SKM-1 treated with dmso at 0.1 percent for 144 hours (cell line): ENCODE data around the gene ALDH2.
"Not testable (repeated sequence)": the region's sequence is repeated elsewhere in the genome, so short reads cannot be mapped to it uniquely, and the experiment has no call there.

Experiments used
- DNase-seq: peaks from one replicate; lab custom pipeline; 2025; ENCODE audit not compliant: unreplicated experiment; lab: John Stamatoyannopoulos, UW

ALDH2 gene

GRCh38 chr12:111766608-111767361 lies at the start of gene ALDH2:
Gene ALDH2 (plus strand): TSS chr12:111766933. CDS start chr12:111766983, 50 bp downstream.
- no peak for DNase-seq

GRCh38 chr12:111719316-111719715 lies 47.4 kb upstream of the ALDH2 start:
- not testable (repeated sequence) for DNase-seq

- DNase-seq = no peak
Measured at GRCh38 chr12:111720457-111720856, 46.3 kb upstream of the ALDH2 start.

- not testable (repeated sequence) for DNase-seq
Measured at GRCh38 chr12:111723646-111724360, 42.9 kb upstream of the ALDH2 start.

GRCh38 chr12:111728795-111729194 lies 37.9 kb upstream of the ALDH2 start:
- DNase-seq = no peak

GRCh38 chr12:111730420-111730819 lies 36.3 kb upstream of the ALDH2 start:
- DNase-seq = no peak

- DNase-seq = no peak
Measured at GRCh38 chr12:111732786-111733185, 33.9 kb upstream of the ALDH2 start.

GRCh38 chr12:111733340-111733915 lies 33.3 kb upstream of the ALDH2 start:
- no peak for DNase-seq

- not testable (repeated sequence) for DNase-seq
Measured at GRCh38 chr12:111739524-111739923, 27.2 kb upstream of the ALDH2 start.

- DNase-seq = no peak
Measured at GRCh38 chr12:111741235-111741812, 25.4 kb upstream of the ALDH2 start.

GRCh38 chr12:111745211-111745610 lies 21.5 kb upstream of the ALDH2 start:
- DNase-seq = no peak

GRCh38 chr12:111747333-111747732 lies 19.4 kb upstream of the ALDH2 start:
- DNase-seq = no peak

GRCh38 chr12:111748151-111748672 lies 18.5 kb upstream of the ALDH2 start:
- no peak for DNase-seq

- DNase-seq = no peak
Measured at GRCh38 chr12:111748867-111749266, 17.9 kb upstream of the ALDH2 start.

- DNase-seq = no peak
Measured at GRCh38 chr12:111749391-111749790, 17.3 kb upstream of the ALDH2 start.

- no peak for DNase-seq
Measured at GRCh38 chr12:111753144-111753881, 13.4 kb upstream of the ALDH2 start.

GRCh38 chr12:111754671-111755070 lies 12.1 kb upstream of the ALDH2 start:
- DNase-seq = no peak

GRCh38 chr12:111756196-111756595 lies 10.5 kb upstream of the ALDH2 start:
- no peak for DNase-seq

GRCh38 chr12:111756681-111757080 lies 10.1 kb upstream of the ALDH2 start:
- DNase-seq = no peak

- DNase-seq = peak; percentile 78
Measured at GRCh38 chr12:111757361-111758119, 9.2 kb upstream of the ALDH2 start.
